HG02798 (cell line): ENCODE data around the gene IFNL4.
"Not testable (repeated sequence)": the region's sequence is repeated elsewhere in the genome, so short reads cannot be mapped to it uniquely, and the experiment has no call there.

Source experiments
- ATAC-seq: cut with Tn5 transposase; IDR thresholded peaks from one replicate; pipeline ENCODE4 v1.9.1; 2021; ENCODE audit warnings: mild to moderate bottlenecking; ENCODE audit not compliant: unreplicated experiment, poor library complexity

Gene IFNL4

DNA sequence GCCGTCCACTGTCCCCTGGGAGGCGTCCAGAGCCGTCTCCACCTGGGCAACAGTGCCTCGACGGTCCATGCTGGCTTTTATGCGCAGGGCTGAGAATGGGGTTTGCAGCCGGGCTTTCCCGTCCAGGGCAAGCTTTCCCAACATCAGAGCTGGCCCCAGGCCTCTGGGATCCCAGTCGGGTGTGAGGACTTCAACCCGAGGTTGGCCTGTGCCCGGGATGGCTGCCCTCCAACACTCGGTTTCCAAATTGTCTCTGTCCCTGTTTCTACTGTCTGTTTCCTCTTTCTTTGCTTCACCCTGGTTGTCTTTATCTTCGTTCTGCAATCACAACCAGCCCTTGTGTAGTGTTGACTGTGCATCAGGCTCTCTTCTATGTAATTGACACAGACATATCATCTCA is at the start of gene IFNL4:
TSS of gene IFNL4 (minus strand) at position 51 of the 400 bp plus-strand sequence.
- ATAC-seq = no peak

GRCh38 chr19:39297931-39298634 is 49.4 kb upstream of the IFNL4 start:
- no peak for ATAC-seq

DNA sequence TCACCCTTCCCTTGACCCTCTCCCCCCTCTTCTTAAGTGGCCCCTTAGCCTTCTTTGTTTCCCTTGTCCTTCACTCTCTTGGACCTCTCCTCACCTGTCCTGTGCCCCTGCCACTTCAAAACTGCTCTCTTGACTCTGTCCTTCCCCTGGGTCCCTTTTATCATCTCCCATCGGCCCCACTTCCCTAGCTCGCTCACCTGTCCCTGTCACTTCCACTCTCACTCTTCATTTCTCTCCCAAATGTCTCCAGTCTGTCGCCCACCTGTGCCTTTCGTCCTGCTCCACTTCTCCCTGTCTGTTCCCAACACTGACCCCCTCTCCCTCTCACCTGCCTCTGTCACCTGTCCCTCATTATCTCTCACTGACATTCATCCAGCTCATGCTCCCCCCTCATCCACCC is 48.2 kb upstream of the IFNL4 start:
- no peak for ATAC-seq

DNA sequence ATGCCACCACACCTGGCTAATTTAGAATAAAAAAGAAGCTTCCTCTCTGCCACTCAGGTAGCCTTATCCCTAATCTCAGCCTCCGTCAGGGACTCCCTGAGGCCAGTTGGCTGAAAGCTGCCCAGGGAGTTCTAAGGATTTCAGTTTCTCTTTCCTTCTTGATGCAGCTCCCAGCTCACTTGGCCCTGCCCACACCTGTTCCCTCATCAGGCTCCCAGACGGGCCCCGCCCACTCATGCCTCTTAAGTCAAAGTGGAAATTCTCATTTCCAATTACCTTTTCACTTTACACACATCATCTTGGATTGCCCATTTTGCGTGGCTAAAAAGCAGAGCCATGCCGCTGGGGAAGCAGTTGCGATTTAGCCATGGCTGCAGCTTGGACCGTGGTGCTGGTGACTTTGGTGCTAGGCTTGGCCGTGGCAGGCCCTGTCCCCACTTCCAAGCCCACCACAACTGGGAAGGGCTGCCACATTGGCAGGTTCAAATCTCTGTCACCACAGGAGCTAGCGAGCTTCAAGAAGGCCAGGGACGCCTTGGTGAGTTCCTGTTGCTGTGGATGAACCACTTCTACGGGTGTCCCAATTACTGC is 47.5 kb upstream of the IFNL4 start, which contains the start of gene IFNL1:
TSS of gene IFNL1 (plus strand) at position 353 of the 591 bp plus-strand sequence. CDS start at position 368, 15 bp downstream.
- no peak for ATAC-seq

DNA sequence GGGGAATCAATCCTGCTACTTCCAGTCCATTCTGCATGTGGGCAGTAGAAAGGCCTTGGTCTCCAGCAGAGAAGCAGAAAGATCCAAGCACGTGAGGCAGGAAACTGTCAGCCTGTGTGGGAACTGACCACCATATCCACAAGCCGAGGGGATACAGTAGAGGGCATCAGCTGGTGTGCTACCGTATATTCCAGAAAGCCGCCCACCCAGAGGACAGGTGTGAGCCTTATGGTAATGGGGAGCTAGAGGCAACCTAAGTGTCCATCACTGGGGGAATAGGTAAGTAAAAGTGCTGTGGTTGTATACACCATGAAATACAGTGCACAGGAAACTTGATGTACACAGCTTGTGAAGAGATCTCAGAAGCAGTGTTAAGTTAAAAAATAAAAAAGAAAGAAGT is 44.7 kb upstream of the IFNL4 start:
- ATAC-seq = no peak

GRCh38 chr19:39284032-39284431 is 35.4 kb upstream of the IFNL4 start:
- no peak for ATAC-seq

DNA sequence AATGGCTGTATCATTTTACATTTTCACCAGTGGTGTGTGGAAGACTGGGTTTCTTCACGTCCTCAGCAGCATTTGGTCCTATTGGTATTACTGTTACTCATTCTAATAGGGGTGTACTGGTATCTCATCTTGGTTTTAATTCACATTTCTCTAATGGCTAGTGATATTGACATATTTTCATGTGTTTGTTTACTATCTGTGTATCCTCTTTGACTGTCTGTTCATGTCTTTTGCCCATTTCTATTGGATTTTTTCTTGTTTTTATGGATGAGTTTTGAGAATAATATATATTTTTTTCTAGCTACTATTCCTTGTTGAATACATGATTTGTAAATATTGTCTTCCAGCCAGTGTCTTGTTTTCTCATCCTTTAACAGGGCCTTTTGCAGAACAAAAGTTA is 33.4 kb upstream of the IFNL4 start:
- no peak for ATAC-seq

GRCh38 chr19:39277598-39277997 is 28.9 kb upstream of the IFNL4 start:
- ATAC-seq = no peak

DNA sequence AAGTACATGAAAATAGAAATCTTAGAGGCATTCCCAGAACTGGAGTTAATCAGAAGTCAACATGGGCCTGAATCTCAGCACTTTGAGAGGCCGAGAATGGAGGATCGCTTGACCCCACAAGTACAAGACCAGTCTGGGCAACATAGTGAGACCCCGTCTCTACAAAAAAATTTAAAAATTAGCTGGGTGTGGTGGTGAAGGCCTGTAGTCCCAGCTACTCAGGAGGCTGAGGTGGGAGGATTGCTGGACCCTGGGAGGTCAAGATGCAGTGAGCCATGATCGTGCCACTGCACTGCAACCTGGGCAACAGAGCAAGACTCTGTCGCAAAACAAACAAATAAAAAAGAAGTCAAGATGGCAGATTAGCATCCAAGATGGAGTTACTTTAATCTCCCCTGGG is 28.1 kb upstream of the IFNL4 start:
- no peak for ATAC-seq

DNA sequence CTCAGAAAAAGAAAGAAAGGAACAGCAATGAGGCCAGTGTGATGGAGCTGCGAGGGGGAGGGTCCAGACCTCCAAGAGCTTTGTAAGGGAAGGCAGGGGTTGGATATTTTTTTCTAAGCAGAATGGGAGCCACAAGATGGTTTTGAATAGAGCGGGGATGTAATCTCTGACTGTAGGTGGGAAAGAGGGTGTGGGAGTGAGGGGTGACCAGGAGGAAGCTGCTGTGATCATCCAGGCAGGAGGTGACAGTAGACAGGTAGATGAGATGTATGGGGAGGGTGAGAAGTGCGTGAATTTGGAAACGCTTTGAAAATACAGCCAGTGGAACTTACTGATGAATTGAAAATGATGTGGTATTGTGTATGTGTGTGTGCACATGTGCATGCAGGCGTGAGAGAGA is 26.9 kb upstream of the IFNL4 start:
- no peak for ATAC-seq

GRCh38 chr19:39273859-39274258 is 25.2 kb upstream of the IFNL4 start:
- not testable (repeated sequence) for ATAC-seq

DNA sequence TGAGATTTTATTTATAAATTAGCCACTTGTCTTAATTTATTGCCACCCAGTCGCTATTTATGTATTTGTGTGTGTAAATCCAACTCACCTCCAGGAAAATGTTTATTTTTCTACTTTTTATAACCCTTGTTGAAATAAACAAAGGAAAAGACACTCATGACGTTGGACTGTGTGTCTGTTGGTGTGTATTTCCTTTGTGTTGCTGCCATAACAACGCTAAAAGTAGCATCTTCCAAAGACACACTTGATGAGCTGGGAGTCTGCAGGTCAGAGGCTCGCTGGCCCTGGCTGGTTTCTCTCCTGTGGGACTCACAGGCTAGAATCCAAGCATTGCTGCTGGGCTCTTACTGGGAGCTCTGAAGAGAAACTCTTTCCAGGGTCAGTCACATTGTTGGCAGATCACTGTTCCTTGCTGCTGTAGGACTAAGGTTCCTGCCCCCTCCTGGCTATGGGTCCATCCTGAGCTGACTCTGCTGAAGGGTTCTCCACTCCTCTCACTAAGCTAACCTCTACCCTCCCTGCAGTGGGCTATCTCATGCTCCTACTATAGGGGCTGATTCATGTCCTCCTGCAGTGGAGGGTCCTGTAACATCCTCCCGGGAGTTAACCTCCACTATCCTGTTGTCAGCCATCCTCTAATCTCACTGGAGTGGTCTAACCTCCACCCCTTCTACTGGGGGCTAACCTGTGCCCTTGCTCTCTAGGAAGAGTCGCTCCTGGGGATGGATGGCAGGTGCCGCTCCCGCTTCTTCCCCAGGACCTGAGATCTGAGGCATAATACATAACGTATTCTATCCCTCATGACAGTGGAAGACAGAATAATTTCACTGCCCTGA is 21.6 kb upstream of the IFNL4 start:
- ATAC-seq = no peak

DNA sequence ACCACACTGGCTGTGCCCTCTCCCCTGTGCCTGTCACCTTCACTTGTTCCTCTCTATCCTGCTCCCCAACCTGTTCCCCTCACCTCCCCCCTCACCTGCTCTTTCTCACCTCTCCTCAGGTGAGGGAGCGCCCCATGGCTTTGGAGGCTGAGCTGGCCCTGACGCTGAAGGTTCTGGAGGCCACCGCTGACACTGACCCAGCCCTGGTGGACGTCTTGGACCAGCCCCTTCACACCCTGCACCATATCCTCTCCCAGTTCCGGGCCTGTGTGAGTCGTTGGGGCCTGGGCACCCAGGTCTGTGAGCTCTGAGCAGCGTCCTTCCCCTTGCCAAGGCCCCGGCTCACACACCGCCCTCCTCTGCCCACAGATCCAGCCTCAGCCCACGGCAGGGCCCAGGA is 20.7 kb upstream of the IFNL4 start:
- ATAC-seq = not testable (repeated sequence)

DNA sequence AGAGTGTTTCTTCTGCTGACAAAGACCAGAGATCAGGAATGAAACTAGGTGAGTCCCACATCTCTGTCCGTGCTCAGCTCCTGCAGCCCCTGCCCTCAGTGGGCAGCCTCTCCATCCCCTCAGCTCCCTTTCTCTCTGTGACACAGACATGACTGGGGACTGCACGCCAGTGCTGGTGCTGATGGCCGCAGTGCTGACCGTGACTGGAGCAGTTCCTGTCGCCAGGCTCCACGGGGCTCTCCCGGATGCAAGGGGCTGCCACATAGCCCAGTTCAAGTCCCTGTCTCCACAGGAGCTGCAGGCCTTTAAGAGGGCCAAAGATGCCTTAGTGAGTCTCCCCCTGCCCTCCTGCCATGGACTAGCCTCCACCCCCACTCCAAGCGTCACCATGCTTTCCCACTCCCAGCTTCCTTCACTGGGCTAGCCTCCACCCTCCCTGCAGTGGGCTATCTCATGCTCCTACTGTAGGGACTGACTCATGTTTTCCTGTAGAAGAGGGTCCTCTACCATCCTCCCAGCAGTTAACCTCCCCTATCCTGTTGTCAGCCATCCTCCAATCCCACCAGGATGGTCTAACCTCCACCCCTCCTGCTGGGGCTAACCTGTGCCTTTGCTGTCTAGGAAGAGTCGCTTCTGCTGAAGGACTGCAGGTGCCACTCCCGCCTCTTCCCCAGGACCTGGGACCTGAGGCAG is 20.0 kb upstream of the IFNL4 start:
- not testable (repeated sequence) for ATAC-seq

DNA sequence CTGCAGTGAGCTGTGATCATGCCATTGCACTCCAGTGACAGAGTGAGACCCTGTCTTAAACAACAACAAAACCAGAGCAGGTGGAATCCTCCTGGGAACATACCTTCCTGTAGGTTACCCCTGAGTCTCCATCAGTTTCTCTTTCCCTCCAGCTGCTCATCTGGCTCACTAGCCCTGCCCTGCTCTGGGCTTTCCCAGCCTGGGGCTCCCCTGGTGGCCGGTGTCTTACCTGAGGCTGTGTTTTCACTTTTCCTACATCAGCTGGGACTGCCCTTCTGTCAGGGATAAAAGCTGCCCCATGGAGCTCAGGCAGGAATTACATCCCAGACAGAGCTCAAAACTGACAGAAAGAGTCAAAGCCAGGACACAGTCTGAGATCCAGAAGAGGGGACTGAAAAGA is 19.4 kb upstream of the IFNL4 start, which contains the start of gene IFNL2:
TSS of gene IFNL2 (plus strand) at position 312 of the 400 bp plus-strand sequence. CDS start 173 bp downstream, outside the sequence.
- ATAC-seq = not testable (repeated sequence)

DNA sequence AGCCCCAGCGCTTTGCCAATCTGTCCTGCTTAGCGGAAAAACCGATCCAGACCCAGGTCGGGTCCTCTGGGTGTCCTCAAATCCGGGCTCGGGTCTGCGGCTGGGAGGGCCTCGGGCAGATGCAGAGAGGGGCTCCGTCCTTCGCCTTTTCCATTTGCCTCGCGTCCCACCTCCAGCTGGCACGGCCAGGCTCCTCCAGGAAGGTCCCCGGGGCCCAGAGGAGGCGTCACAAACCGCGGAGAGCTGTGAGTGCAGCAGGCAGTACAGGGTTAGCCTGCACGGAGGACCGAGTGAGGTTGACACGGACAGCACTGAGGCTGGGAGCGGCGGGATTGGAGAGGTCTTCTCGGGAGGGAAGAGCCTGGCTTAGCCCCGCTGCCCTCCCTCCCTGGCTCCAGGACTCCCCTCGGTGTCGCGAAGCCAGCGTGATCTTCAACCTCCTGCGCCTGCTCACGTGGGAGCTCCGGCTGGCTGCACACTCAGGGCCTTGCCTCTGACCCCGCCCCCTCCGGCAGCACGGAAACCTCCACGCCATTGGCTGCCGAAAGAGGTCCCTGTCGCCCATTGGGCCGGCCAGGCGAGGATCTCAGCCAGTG is 16.8 kb upstream of the IFNL4 start:
- ATAC-seq = no peak

DNA sequence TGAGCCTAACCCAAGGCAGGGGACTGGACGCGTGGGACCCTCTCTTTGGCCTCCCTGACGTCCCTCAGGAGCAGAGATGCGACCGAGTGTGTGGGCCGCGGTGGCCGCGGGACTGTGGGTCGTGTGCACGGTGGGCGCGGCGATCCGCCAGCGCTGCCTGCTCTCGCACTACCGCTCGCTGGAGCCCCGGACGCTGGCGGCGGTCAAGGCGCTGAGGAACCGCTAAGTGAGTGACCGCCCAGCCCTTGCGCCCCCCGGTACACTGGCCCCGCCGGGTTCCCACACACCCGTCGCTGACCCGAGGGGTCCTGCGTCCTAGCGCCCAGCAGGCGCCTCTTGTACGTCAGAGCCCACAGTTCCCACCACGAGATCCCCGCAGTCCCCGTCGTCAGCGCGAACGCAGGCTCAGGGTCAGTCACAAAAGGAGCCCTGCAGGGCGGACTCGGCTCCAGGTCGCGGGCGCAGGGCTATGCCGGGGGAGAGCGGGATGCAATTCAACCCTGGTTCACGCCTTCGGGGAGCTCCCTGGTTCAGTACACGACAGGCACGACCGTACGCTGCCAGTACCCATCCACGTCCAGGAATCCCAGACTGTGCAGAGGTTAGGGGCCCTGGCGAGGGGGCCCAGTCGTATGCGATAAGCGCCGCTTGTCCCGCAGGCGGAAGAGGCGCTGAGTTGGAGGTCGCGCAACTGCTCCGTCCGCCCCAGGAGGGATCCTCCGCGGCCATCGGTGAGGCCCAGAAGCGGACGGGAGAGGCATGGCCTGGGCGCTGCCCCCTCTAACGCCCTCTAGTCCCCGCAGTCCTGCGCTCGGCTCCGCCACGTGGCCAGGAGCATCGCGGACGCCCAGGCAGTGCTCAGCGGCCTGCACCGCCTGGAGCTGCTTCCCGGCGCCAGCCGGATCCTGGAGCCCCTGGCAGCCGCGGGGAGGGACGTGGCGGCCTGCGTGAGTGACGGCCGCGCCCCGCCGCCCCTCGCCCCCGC is 15.9 kb upstream of the IFNL4 start:
- ATAC-seq = no peak

DNA sequence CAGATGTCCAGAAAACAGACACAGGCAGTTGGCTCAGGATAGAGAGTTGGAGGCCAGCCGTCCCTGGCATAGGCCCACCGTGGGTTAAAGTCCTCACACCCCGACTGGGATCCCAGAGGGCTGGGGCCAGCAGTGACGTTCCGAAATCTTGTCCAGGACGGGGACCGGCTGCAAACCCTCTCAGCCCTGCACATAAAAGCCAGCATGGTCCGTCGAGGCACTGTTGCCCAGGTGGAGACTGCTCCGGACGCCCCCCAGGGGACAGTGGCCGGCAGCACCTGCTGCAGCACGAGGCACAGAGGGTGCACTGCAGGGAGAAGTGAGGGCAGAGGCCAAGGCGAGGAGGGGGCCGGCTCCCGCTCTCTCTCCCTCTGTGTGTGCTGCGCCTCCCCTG is 15.3 kb upstream of the IFNL4 start:
- ATAC-seq = no peak

GRCh38 chr19:39262496-39262895 is 13.8 kb upstream of the IFNL4 start:
- no peak for ATAC-seq
